Body of pancreas (tissue), 4 donors: Measurements from ENCODE around the gene SSR3. TPM values are rescaled to one million over a fixed set of nuclear protein-coding genes. Genes with fewer than 3 reads are reported as not detected.

ENCODE experiments used
- ATAC-seq: fragments of 150-250 bp; one replicate; pipeline ENCODE4 v1.9.1; 2016
- DNase-seq, 4 donors: peaks; one replicate each; pipeline ENCODE4 v3.0.0-alpha.2; 2019
- H3K27ac ChIP-seq, 4 donors: fragments of 200-600 bp; sonication (generic); 1 replicate in 3 of 4; 2 replicates in 1 of 4; pipeline versions ENCODE4 v1.5.1 to v1.6.1; 2016 to 2019; ENCODE audit warnings: mild to moderate bottlenecking in 1 of 4, mixed read lengths in 1 of 4, moderate library complexity in 1 of 4
- H3K27me3 ChIP-seq, 2 donors: fragments of 200-600 bp; sonication (generic); one replicate each; pipeline ENCODE4 v1.6.0; 2016; ENCODE audit warnings: mild to moderate bottlenecking in 1 of 2
- H3K36me3 ChIP-seq, 2 donors: fragments of 200-600 bp; sonication (generic); replicated peaks in 1 of 2; 2 replicates each; pipeline ENCODE4 v1.5.1; 2016; ENCODE audit warnings: low read depth in 2 of 2; ENCODE audit not compliant: insufficient read depth in 1 of 2
- H3K4me1 ChIP-seq: fragments of 200-600 bp; sonication (generic); one replicate; pipeline ENCODE4 v1.6.0; 2016
- H3K4me3 ChIP-seq, 2 donors: fragments of 200-600 bp; sonication (generic); 1 replicate in 1 of 2; 2 replicates in 1 of 2; pipeline ENCODE4 v1.5.1; 2016 to 2019
- H3K9me3 ChIP-seq, 3 donors: fragments of 200-600 bp; sonication (generic); 1 replicate in 2 of 3; 2 replicates in 1 of 3; pipeline ENCODE4 v1.5.1; 2016
- POLR2A ChIP-seq, 3 donors: fragments of 450-650 bp; IDR thresholded peaks; one replicate each; pipeline ENCODE4 v1.6.1; 2016; ENCODE audit warnings: antibody characterized with exemption in 3 of 3, mild to moderate bottlenecking in 2 of 3
- WGBS, 2 donors: methylation state at CpG; one replicate each; pipeline ENCODE4 v1.1.5; 2017; 5-methylcytosine and 5-hydroxymethylcytosine counted together
- intact Hi-C: fragments of 100-400 bp; cut with DNase I; formaldehyde crosslinking; loops from one replicate; pipeline ENCODE4 v1.15.1; 2023
- total RNA-seq, 2 donors: library from RNA; depleted of rRNA; stranded (reverse); fragments of >200 nt; gene quantifications; one replicate each; pipeline ENCODE4 v1.1.0, GENCODE V29; 2016
- TF ChIP-seq, protein P1 (sequence below), 7 experiments: fragments of 450-650 bp in 4 of 7; fragments of 200-600 bp in 3 of 7; sonication (generic) in 3 of 7; IDR thresholded peaks; one replicate each; pipeline ENCODE4 v1.5.1; 2016 to 2019; ENCODE audit warnings: antibody characterized with exemption in 7 of 7

The SSR3 gene
- total RNA-seq, 2 donors from 2014 or later, result 77.1 to 97.5 TPM

- WGBS, 2 donors, result 85 to 88% methylated on average over 4 of the region's 4 CpGs
- ATAC-seq (no peak), DNase-seq (no peak)
- no peak for TF ChIP-seq POLR2A (IDR thresholded peaks at IDR 0.05)
- TF ChIP-seq, protein P1, sequence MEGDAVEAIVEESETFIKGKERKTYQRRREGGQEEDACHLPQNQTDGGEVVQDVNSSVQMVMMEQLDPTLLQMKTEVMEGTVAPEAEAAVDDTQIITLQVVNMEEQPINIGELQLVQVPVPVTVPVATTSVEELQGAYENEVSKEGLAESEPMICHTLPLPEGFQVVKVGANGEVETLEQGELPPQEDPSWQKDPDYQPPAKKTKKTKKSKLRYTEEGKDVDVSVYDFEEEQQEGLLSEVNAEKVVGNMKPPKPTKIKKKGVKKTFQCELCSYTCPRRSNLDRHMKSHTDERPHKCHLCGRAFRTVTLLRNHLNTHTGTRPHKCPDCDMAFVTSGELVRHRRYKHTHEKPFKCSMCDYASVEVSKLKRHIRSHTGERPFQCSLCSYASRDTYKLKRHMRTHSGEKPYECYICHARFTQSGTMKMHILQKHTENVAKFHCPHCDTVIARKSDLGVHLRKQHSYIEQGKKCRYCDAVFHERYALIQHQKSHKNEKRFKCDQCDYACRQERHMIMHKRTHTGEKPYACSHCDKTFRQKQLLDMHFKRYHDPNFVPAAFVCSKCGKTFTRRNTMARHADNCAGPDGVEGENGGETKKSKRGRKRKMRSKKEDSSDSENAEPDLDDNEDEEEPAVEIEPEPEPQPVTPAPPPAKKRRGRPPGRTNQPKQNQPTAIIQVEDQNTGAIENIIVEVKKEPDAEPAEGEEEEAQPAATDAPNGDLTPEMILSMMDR (IDR thresholded peaks at IDR 0.05), result no peak
- Histone ChIP-seq H3K27me3 (no peaks in the 10 kb centered on the region), H3K4me1 (no peaks in the 10 kb centered on the region), H3K9me3 (no peaks in the 10 kb centered on the region), H3K4me3 (no peak overlapping the region), H3K27ac (no peak overlapping the region), H3K36me3 (no peaks in the 10 kb centered on the region)
- intact Hi-C loops, result no loop called here
These were observed 27.7 kb upstream of the SSR3 start for GRCh38 chr3:156582532-156583183.

DNA sequence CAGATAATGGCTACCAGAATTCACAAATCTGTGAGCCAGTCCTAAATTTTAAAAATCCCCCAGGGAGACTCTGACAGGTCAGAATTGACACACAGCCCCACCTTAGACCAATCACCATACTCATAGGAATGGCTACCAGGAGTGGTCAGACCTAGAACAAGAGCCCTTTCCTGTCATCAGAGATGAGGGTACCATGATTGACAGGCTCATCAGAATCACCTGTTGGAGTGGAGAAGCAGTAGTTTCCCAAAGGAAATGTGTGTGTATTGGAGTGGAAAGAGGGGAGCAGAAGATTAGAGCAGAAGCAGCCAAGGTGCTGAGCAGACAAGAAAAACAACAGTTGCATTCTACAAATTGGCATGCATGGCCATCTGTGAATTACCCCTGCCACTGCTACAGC is 27.0 kb upstream of the SSR3 start:
- DNase-seq, result no peak
- Histone ChIP-seq H3K27me3 (no peaks in the 10 kb centered on the region), H3K27ac (no peak overlapping the region), H3K9me3 (no peaks in the 10 kb centered on the region), H3K4me3 (no peak overlapping the region), H3K4me1 (no peaks in the 10 kb centered on the region), H3K36me3 (no peaks in the 10 kb centered on the region)
- TF ChIP-seq, protein P1 (IDR thresholded peaks at IDR 0.05), result no peak
- no peak for TF ChIP-seq POLR2A (IDR thresholded peaks at IDR 0.05)
- intact Hi-C loops, result no loop called here
- no peak for ATAC-seq

DNA sequence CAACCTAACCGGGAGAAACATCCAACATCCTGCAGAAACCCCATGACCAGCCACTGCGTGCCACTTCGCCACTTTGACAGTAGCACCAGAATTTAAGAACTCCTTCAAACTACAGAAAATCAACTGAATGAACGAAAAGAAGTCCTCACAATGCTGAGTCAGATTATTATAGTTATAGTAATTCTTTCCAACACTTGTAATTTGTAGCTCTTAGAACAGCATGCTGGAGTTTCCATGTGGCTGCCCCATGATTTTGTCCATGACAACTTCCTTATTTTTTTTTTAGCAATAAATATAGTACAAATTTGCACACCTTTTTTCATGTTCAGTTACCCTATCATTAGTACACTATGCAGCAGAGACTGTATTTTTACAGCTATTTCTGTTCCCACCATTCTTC is 26.1 kb upstream of the SSR3 start:
- no peak for DNase-seq
- no peak overlapping the region for H3K27ac ChIP-seq
- H3K9me3 ChIP-seq, result no peaks in the 10 kb centered on the region
- 90 to 91% methylated on average over 4 of the region's 4 CpGs for WGBS, 2 donors
- intact Hi-C loops, result no loop called here
- H3K36me3 ChIP-seq, result no peaks in the 10 kb centered on the region
- no peaks in the 10 kb centered on the region for H3K27me3 ChIP-seq
- no peaks in the 10 kb centered on the region for H3K4me1 ChIP-seq
- H3K4me3 ChIP-seq, result no peak overlapping the region
- no peak for ATAC-seq
- no peak for TF ChIP-seq POLR2A (IDR thresholded peaks at IDR 0.05)
- TF ChIP-seq, protein P1 (IDR thresholded peaks at IDR 0.05), result no peak

DNA sequence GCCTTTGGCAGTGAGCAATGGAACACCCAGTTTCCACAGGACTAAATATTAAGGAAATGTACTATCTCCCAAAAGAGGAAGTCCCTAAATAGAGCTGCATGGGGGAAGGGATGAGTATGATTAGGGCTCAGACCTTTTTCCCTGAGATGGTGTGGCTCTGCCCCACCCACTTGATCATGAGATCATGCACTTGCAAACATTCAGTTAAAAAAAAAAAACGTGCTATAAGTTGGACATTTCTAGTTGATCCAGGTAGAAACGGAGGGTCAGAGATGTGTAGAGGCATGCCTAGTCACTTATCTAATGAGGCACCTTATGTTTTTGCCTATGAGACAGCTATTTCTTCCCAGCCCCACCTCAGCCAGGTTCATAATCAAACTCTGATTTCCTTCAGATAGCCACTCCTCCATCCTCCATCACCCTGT is 24.5 kb upstream of the SSR3 start:
- TF ChIP-seq, protein P1 (IDR thresholded peaks at IDR 0.05), result no peak
- no peak for TF ChIP-seq POLR2A (IDR thresholded peaks at IDR 0.05)
- peak in 1 of 4 donors; percentile 30 for DNase-seq
- H3K27me3 ChIP-seq, result no peaks in the 10 kb centered on the region
- no peaks in the 10 kb centered on the region for H3K9me3 ChIP-seq
- intact Hi-C loops, result no loop called here
- no peak overlapping the region for H3K27ac ChIP-seq
- H3K36me3 ChIP-seq, result no peaks in the 10 kb centered on the region
- ATAC-seq, result no peak
- H3K4me3 ChIP-seq, result no peak overlapping the region
- H3K4me1 ChIP-seq, result no peaks in the 10 kb centered on the region
- WGBS, 2 donors, result 39 to 51% methylated on average over 2 of the region's 2 CpGs

GRCh38 chr3:156577736-156578135 is 22.8 kb upstream of the SSR3 start:
- no peak overlapping the region for H3K4me3 ChIP-seq
- H3K27ac ChIP-seq, result no peak overlapping the region
- no peaks in the 10 kb centered on the region for H3K36me3 ChIP-seq
- intact Hi-C loops, result no loop called here
- no peaks in the 10 kb centered on the region for H3K4me1 ChIP-seq
- ATAC-seq (no peak), DNase-seq (no peak)
- H3K27me3 ChIP-seq, result no peaks in the 10 kb centered on the region
- H3K9me3 ChIP-seq, result no peaks in the 10 kb centered on the region
- TF ChIP-seq, protein P1 (IDR thresholded peaks at IDR 0.05), result no peak
- TF ChIP-seq POLR2A (IDR thresholded peaks at IDR 0.05), result no peak
